ENCODE results near the gene HOXA4. TPM values are rescaled to one million over a fixed set of nuclear protein-coding genes. Genes with fewer than 3 reads are reported as not detected.

The HOXA4 gene
- polyA plus RNA-seq, 3 donors, result 0.48 TPM; not detected in 2

GRCh38 chr7:27082171-27082570, 48.4 kb downstream of the HOXA4 start:
- intact Hi-C loops (cut with micrococcal nuclease), result no loop called here
- no peak overlapping the region for H3K4me3 ChIP-seq (replicated peaks in 1 of 3; ENCODE audit: low read depth in 2 of 3, low read length in 3 of 3)
- no peaks in the 10 kb centered on the region for H3K9me3 ChIP-seq (replicated peaks in 1 of 2; ENCODE audit: control insufficient read depth in 1 of 2, insufficient read depth in 1 of 2, low read length in 2 of 2)
- WGBS (ENCODE audit: insufficient coverage), result no CpG with 5 or more reads among the region's 1 CpG
- H3K4me1 ChIP-seq (ENCODE audit: control insufficient read depth in 1 of 2, insufficient read depth in 2 of 2, low read length in 2 of 2), result peaks cover 12 to 19% of the 10 kb centered on the region in 2 donors
- Mint-ChIP-seq H3K4me3 (no peak overlapping the region), H3K9me3 (peaks cover 0 to 6% (median 1%) of the 10 kb centered on the region in 7 donors), H3K27ac (no peak overlapping the region), H3K4me1 (peaks cover 19% of the 10 kb centered on the region), H3K27me3 (ENCODE audit: low read depth in 3 of 3) (peaks cover 14 to 21% (median 18%) of the 10 kb centered on the region in 3 donors), H3K36me3 (peaks cover under 1 to 1% of the 10 kb centered on the region in 2 donors)
- no peaks in the 10 kb centered on the region for H3K79me2 ChIP-seq (ENCODE audit: insufficient read depth, low read length)
- no peak for DNase-seq
- no peaks in the 10 kb centered on the region for H4K20me1 ChIP-seq (ENCODE audit: insufficient read depth, low read length)
- peaks cover 16 to 19% of the 10 kb centered on the region in 2 donors for H3K27me3 ChIP-seq (ENCODE audit: control insufficient read depth in 2 of 2, insufficient read depth in 2 of 2, low read length in 2 of 2)
- no peak overlapping the region for H3K9ac ChIP-seq (ENCODE audit: insufficient read depth, low read length, poor library complexity, severe bottlenecking)
- H3K36me3 ChIP-seq (replicated peaks in 1 of 2; ENCODE audit: control insufficient read depth in 1 of 2, insufficient read depth in 2 of 2, low read length in 2 of 2), result no peaks in the 10 kb centered on the region
- H2AFZ ChIP-seq (ENCODE audit: insufficient read depth, low read depth, low read length, poor library complexity, severe bottlenecking), result no peak overlapping the region
- TF ChIP-seq CTCF (IDR thresholded peaks at IDR 0.05), result no peak
- H3K4me2 ChIP-seq (replicated peaks; ENCODE audit: extremely low read depth, low read length, poor library complexity, severe bottlenecking), result no peak overlapping the region
- no peak overlapping the region for H3K27ac ChIP-seq (ENCODE audit: low read depth in 1 of 2, low read length in 2 of 2)

GRCh38 chr7:27080844-27081436, 49.6 kb downstream of the HOXA4 start:
- Mint-ChIP-seq H3K9me3 (peaks cover 0 to 5% (median 0%) of the 10 kb centered on the region in 7 donors), H3K4me1 (peaks cover 21% of the 10 kb centered on the region), H3K27ac (peak overlapping the region in 1 of 7 donors; percentile 5), H3K27me3 (ENCODE audit: low read depth in 3 of 3) (peaks cover 5 to 11% (median 7%) of the 10 kb centered on the region in 3 donors), H3K4me3 (no peak overlapping the region), H3K36me3 (peaks cover 0 to 1% of the 10 kb centered on the region in 2 donors)
- Histone ChIP-seq H3K79me2 (ENCODE audit: insufficient read depth, low read length) (no peaks in the 10 kb centered on the region), H3K4me3 (replicated peaks in 1 of 3; ENCODE audit: low read depth in 2 of 3, low read length in 3 of 3) (no peak overlapping the region), H4K20me1 (ENCODE audit: insufficient read depth, low read length) (no peaks in the 10 kb centered on the region), H3K27me3 (ENCODE audit: control insufficient read depth in 2 of 2, insufficient read depth in 2 of 2, low read length in 2 of 2) (peaks cover 6 to 8% of the 10 kb centered on the region in 2 donors), H3K9me3 (replicated peaks in 1 of 2; ENCODE audit: control insufficient read depth in 1 of 2, insufficient read depth in 1 of 2, low read length in 2 of 2) (no peaks in the 10 kb centered on the region), H2AFZ (ENCODE audit: insufficient read depth, low read depth, low read length, poor library complexity, severe bottlenecking) (no peak overlapping the region), H3K36me3 (replicated peaks in 1 of 2; ENCODE audit: control insufficient read depth in 1 of 2, insufficient read depth in 2 of 2, low read length in 2 of 2) (no peaks in the 10 kb centered on the region), H3K27ac (ENCODE audit: low read depth in 1 of 2, low read length in 2 of 2) (no peak overlapping the region), H3K9ac (ENCODE audit: insufficient read depth, low read length, poor library complexity, severe bottlenecking) (no peak overlapping the region), H3K4me2 (replicated peaks; ENCODE audit: extremely low read depth, low read length, poor library complexity, severe bottlenecking) (no peak overlapping the region), H3K4me1 (ENCODE audit: control insufficient read depth in 1 of 2, insufficient read depth in 2 of 2, low read length in 2 of 2) (peaks cover 12 to 19% of the 10 kb centered on the region in 2 donors)
- DNase-seq, result no peak
- intact Hi-C loops (cut with micrococcal nuclease), result no loop called here
- TF ChIP-seq CTCF (IDR thresholded peaks at IDR 0.05), result no peak
- WGBS (ENCODE audit: insufficient coverage), result 98% methylated on average over 4 of the region's 4 CpGs
